ENCODE results near the gene CST9. TPM values are rescaled to one million over a fixed set of nuclear protein-coding genes. Genes with fewer than 3 reads are reported as not detected.

Gene CST9
- total RNA-seq, 1 experiment from 2014 or later, result not detected

GRCh38 chr20:23562721-23563342 is 42.9 kb downstream of the CST9 start:
- peaks cover 0 to 3% of the 10 kb centered on the region in 2 experiments; a peak in 1 of 4 replicates for H3K9me3 ChIP-seq (ENCODE audit: control insufficient read depth in 1 of 2, insufficient read depth in 1 of 2, low read depth in 1 of 2, low read length in 2 of 2)
- H3K27ac ChIP-seq (ENCODE audit: low read depth, low read length), result no peak overlapping the region
- ChIA-PET RAD21 (ENCODE audit: low non-redundant PET in 1 of 2, low total read pairs in 2 of 2, uncharacterized antibody in 2 of 2, unreplicated experiment in 2 of 2) (no interaction called here), CTCF (no interaction called here), POLR2A (no interaction called here)
- H3K4me2 ChIP-seq (ENCODE audit: low read length), result no peak overlapping the region
- H3K36me3 ChIP-seq (ENCODE audit: control insufficient read depth in 1 of 2, insufficient read depth in 2 of 2, low read length in 2 of 2), result no peaks in the 10 kb centered on the region
- no peak overlapping the region for H3K9ac ChIP-seq (ENCODE audit: low read length)
- no peaks in the 10 kb centered on the region for H3K4me1 ChIP-seq (ENCODE audit: control insufficient read depth in 1 of 2, insufficient read depth in 2 of 2, low read length in 2 of 2)
- H3K9me2 ChIP-seq (ENCODE audit: insufficient read depth), result no peaks in the 10 kb centered on the region
- H3K27me3 ChIP-seq (ENCODE audit: insufficient read depth, low read length), result peaks cover 16% of the 10 kb centered on the region
- H3K4me3 ChIP-seq (replicated peaks in 1 of 2; ENCODE audit: low read depth in 1 of 2, low read length in 2 of 2), result no peak overlapping the region
- no peaks in the 10 kb centered on the region for H3K79me2 ChIP-seq (ENCODE audit: insufficient read depth, low read length)
- ATAC-seq (no peak), DNase-seq (ENCODE audit: low read depth, low spot score) (no peak)
- intact Hi-C loops (cut with micrococcal nuclease), result no loop called here
- no peaks in the 10 kb centered on the region for H4K20me1 ChIP-seq (ENCODE audit: insufficient read depth)
- BruUV-seq (replicated peaks), result no TSS peak
- H2AFZ ChIP-seq (ENCODE audit: low read depth, low read length, poor library complexity, severe bottlenecking), result no peak overlapping the region
- TF ChIP-seq ATF3 (IDR thresholded peaks at IDR 0.05), result no peak
- no peak for TF ChIP-seq CTCF (IDR thresholded peaks at IDR 0.05 in 2 of 3, conservative IDR thresholded peaks at IDR 0.05 in 1 of 3; ENCODE audit: borderline replicate concordance in 1 of 3, insufficient read depth in 1 of 3, low read depth in 2 of 3, low read length in 2 of 3)
- TF ChIP-seq EGR1 (IDR thresholded peaks at IDR 0.05; ENCODE audit: low read depth), result no peak
- TF ChIP-seq EZH2 (IDR thresholded peaks at IDR 0.05), result no peak
- TF ChIP-seq ZNF274 (IDR thresholded peaks at IDR 0.05; ENCODE audit: low read depth, low read length), result no peak
- no peak for TF ChIP-seq EZH2phosphoT487 (IDR thresholded peaks at IDR 0.05; ENCODE audit: borderline replicate concordance)
- no peak for TF ChIP-seq MAX (IDR thresholded peaks at IDR 0.05)
- no peak for TF ChIP-seq CEBPB (IDR thresholded peaks at IDR 0.05; ENCODE audit: low read depth)
- no peak for TF ChIP-seq YY1 (IDR thresholded peaks at IDR 0.05; ENCODE audit: extremely low read depth, insufficient replicate concordance, low read depth, low read length)

Data from HCT116 (cell line).